Measurements from ENCODE around the gene SPAAR.
A peak's percentile ranks its signal among the peaks of the same experiment; 100 is the strongest.
"Not testable (repeated sequence)": the region's sequence is repeated elsewhere in the genome, so short reads cannot be mapped to it uniquely, and the experiment has no call there.

SPAAR gene, protein sequence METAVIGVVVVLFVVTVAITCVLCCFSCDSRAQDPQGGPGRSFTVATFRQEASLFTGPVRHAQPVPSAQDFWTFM

DNA sequence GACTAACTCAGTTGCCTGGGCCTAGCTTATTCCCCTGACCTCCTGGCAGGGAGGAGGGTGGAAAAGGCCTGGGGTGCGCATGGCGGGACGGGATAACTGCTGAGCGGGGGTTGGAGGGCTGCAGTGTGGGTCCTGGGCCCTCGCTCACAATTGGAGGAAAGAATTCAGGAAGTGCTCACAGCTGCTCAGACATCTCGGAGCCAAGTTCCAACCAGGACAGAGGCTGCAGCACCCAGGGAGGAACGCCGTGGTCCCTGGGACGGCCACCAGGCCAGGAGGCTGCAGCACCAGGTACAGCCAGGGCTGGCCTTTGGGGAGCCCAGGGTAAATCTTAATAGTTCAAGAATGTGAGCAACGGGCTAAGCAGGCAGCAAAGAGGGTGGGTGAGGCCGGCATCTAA lies at the start of gene SPAAR:
Gene SPAAR, plus strand, starts transcription at position 217 of the 400 bp plus-strand sequence. CDS start 974 bp downstream, outside the sequence.
- no peak for DNase-seq

DNA sequence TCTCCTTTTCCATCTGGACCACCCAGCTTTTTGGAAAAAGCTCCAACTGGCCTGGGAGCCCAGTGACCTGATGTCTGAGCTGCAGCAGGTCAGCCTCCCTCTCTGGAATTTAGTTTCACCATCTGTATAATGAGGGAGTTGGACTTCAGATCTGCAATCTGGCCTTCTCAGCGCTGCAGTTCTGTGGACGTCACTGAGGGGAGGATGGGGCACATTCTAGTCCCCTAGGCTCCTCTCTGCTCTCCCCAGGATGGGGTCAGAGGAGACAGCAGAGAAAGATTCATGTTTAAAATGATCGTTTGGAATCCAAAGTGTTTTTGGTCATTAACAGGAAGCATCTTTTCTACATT lies 49.3 kb upstream of the SPAAR start:
- no peak for DNase-seq

DNA sequence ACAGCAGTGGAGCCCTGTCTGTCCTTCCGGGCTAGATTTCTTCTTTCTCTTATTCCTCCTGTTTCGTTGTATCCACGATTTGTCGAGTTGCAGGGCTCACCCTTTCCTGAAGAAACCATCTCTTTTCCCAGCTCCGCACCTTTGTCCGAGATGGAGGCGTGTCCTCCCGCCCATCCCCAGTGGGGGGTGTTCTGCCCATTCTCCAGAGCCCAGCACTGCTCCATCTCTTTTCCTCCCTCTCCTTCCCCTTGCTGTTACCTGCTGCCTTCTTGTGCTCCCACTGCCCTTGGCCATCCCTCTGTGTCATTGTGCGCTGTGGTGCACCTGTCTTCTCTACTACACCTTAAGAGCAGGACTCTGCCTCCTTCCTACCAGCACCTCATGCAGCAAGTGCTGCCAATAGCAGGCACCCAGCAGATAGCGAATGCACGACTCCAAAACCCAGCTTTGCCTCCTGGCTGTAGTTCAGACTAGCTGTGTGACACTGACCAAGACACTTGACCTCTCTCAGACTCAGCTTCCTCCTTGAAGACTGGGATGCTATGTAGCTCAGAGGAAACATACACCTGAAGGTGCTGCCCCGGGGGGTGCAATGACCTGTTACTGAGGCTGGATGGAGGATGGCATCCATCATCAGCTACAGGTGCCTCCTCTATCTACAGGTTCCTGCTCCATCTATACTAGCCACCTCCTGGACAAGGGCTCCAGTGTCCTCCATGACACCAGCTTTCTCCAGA lies 48.0 kb upstream of the SPAAR start:
- DNase-seq: no peak

DNA sequence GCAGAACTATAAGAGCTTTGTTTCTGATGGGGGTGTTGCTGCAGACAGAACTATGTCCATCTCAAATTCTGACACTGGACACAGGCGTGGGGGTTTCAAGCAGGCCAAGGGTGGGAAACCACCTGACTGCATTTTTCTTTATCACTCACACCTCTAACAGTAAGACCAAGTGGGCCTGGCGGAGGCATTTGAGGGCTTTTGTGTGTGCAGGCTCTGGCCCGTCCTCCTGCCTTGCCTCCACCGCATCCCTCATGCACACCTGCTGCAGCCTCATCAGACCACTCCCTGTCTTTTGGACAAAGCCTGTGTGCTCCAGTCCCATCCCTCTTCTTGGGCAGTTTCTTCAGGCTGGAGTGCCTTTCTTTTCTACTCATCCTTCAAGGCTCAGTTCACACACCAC lies 47.0 kb upstream of the SPAAR start:
- DNase-seq: no peak

- no peak for DNase-seq
Observed at GRCh38 chr9:35863583-35863982, 45.7 kb upstream of the SPAAR start.

GRCh38 chr9:35864695-35865255 lies 44.5 kb upstream of the SPAAR start:
- DNase-seq: no peak

DNA sequence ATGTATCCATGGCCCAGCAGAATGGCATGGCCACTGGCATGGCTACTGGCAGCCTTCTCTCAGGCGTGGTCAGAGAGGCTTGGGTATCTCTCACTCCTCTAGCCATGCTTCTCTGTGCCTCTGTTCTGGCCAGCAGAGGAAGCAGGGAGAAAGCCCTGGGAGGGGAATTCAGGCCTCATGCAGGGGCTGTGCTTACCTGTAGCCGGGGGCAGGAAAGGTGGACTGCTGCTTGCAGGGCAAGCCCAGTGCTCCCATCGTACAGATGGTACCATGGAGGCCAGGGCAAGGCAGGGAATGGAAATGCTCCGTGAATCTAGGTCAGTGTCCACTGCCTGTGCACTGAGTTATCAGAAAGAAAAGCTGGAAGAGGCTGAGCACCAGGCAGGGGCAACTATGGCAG lies 41.8 kb upstream of the SPAAR start:
- DNase-seq: no peak

GRCh38 chr9:35868933-35869332 lies 40.4 kb upstream of the SPAAR start:
- no peak for DNase-seq

- DNase-seq: no peak
Observed at GRCh38 chr9:35869621-35870216, 39.6 kb upstream of the SPAAR start.

DNA sequence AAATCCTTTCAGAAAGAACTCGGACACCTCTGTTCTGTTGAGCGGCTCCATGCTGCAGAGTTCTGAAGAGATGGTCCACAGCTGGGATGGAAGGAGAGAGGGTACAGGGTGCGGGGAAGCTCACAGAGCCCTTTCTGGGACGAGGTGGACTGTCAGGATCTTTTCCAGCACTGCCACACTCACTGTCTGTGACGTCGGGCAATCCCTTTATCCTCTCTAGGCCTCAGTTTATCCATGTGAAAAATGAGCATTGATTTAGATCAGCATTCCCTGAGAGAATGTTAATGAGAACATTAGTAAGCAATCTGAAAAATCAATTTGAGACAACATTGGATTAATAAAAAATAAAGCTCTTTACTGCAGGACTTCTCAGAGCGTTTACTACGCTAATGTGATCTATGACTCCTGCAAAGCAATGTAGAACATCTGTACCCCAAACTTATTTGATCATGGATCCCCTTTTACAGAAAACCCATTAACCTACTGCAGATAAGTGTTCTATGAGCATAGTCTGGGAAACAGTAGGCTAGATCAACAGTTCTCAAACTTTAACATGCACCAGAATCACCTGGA lies 38.9 kb upstream of the SPAAR start, which contains the start of gene OR13J1:
Gene OR13J1, minus strand, starts transcription at position 51 of the 573 bp plus-strand sequence. Its CDS starts 0 bp downstream, at position 51.
- DNase-seq: no peak

DNA sequence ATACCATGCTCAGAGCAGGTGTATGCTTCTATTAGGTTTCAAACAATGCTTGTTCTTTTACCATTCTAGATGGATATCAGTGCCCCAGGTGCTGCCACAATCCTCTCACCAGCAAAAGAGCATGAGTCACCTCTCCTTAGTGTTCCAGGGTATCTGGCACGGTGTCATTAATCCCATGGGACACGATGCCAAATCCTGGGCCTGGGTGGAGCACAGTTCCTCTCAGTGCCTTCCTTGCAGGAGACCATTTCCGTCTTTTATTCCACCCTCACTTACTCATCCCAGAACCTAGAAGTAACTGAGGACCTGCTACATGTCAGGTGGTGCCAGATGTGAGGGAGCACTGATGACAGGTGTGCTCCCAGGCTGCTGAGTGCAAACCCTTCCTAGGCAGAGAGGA lies 37.7 kb upstream of the SPAAR start:
- no peak for DNase-seq

DNA sequence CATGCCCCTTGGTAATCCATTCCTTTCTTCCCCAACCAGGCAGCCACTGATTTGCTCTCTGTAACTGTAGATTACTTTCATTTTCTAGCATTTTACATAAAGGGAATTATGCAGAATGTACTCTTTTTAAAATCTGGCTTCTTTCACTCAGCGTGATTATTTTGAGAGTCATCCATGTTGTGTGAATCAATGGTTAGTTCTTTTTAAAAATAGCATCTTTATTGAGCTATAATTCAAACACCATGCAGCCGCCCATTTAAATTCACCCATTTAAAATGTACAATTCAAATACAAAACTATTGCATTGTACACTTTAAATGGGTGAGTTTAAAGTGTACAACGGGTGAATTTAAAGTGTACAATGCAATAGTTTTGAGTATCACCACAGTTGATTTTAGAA lies 36.8 kb upstream of the SPAAR start:
- no peak for DNase-seq

DNA sequence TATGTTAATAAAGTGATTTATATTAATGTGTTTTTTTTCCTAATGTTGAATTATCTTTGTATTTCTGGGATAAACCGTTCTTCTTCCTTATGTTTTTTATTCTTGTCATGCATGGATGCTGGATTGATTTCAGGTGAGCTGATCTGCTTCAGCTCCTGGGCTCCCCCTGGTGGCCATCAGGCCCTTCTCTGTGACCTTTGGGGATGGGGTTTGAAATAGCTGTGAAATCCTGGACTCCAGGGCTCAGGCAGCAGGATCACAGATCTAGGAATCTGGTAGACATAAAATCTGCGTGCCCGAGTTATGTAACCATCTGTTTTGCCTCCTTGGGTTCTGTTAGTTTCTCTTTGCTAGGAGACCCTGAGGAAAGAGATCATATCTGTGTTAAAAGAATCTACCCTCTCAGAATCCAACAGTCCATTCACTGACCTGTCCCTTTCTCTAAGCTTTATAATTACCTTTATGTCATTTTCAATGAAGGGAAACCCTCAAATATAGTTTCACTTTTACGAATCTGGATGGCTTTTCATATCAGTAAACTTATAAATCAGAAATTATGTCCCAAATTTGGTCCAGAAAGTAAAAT lies 26.9 kb upstream of the SPAAR start:
- peak; percentile 50 for DNase-seq

GRCh38 chr9:35882996-35883395 lies 26.3 kb upstream of the SPAAR start:
- DNase-seq: no peak

- DNase-seq: not testable (repeated sequence)
Observed at GRCh38 chr9:35884908-35885307, 24.4 kb upstream of the SPAAR start.

DNA sequence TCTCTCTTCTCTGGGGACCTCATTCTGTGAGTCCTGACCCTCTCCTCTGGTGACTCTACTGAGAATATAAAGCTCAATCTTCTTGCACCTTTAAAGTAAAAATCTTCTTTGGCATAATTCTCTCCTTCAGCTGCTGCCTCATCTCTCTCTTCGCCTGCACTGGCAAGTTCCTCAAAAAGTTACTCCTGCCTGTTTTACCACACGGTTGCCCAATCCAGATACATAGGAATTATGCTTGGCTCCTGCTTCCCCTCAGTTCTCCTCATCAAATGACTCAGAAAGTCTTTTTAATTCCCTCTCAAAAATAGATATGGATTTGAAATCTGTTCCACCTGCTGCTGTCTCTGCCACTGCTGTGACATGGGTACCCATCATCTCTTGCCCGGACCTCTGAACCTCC lies 17.6 kb upstream of the SPAAR start:
- no peak for DNase-seq

- no peak for DNase-seq
Observed at GRCh38 chr9:35892051-35892450, 17.2 kb upstream of the SPAAR start.

DNA sequence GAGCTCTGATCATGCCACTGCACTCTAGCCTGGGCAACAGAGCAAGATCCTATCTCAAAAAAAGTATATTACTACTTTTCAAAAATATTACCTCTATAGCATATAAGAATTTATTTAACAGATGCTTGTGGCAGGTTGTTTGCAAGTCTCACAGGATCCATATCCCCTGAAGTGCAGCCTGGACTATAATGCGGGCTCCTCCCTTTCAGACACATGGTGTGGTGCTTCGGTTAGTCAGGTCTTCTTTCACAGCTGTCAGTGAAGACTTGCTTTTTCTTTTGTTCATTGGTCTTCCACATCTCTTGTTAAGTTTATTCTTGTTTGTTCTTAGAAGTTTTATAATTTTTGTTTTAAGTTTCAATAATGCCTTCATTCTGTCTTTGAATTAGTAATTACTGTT lies 12.7 kb upstream of the SPAAR start:
- DNase-seq: no peak

DNA sequence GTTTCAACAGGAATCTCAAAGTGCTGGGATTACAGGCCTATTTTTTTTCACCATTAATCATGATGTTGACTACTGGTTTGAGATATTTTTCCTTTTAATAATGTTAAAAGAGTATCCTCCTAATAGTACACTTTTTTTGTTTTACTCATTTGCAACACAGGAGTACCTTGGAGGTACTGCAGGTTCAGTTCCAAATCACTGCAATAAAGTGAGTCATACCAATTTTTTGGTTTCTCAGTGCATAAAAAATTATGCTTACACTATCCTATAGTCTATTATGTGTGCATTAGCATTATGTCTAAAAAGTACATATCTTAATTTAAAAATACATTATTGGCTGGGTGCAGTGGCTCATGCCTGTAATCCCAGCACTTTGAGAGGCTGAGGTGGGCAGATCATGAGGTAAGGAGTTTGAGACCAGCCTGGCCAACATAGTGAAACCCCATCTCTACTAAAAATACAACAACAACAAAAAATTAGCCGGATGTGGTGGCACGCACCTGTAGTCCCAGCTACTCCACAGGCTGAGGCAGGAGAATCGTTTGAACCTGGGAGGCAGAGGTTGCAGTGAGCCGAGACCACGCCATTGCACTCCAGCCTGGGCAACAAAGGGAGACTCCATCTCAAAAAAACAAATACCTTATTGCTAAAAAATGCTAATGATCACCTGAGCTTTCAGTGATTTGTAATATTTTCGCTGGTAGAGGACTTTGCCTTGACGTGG lies 11.8 kb upstream of the SPAAR start:
- DNase-seq: not testable (repeated sequence)

GRCh38 chr9:35898337-35898736 lies 11.0 kb upstream of the SPAAR start:
- no peak for DNase-seq

DNA sequence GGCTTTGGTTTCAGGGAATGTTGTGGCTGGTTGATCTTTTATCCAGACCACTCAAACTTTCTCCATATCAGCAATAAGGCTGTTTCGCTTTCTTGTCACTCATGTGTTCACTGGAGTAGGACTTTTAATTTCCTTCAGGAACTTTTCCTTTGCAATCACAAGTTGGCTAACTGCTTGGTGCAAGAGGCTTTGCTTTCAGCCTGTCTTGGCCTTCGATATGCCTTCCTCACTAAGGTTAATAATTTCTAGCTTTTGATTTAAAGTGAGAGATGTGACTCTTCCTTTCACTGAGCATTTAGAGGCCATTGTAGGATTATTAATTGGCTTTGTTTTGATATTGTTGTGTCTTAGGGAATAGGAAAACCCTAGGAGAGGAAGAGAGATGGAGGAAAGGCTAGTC lies 10.3 kb upstream of the SPAAR start:
- no peak for DNase-seq

DNA sequence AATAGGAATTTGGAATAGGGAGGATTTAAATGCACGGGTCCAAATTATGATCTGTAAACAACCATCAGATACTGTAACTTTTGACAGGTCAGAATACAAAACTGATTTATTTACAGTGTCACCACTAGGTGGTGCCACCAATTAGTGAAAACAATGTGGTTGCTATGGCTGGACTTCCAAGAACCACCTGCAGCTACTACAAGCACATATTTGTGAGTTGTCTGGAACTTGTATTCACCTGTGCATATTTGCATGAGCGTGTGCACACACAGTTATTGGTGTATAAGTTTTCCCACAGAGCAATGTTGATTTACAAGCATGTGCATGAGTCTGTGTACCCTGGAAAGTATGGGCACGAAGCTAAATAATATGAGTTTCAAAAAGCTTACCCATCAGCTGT lies 6.2 kb upstream of the SPAAR start:
- peak; percentile 58 for DNase-seq

GRCh38 chr9:35904338-35904737 lies 5.0 kb upstream of the SPAAR start:
- no peak for DNase-seq

All from HCEC 1CT (cell line).